Right lobe of liver (tissue), 6 donors: ENCODE data around the gene STXBP6. TPM values are rescaled to one million over a fixed set of nuclear protein-coding genes. Genes with fewer than 3 reads are reported as not detected.

Source experiments
- ATAC-seq, 4 donors: fragments of 200-7000 bp; cut with Tn5 transposase; one replicate each; pipeline ENCODE4 v1.9.1; 2020; ENCODE audit warnings: mild to moderate bottlenecking in 4 of 4, moderate library complexity in 4 of 4
- DNase-seq, 3 donors: peaks; one replicate each; pipeline ENCODE4 v3.0.0-alpha.2; 2020
- H3K27ac ChIP-seq, 3 donors: fragments of 200-600 bp; one replicate each; pipeline ENCODE4 v1.8.0; 2022
- H3K27me3 ChIP-seq, 2 donors: fragments of 200-600 bp; one replicate each; pipeline ENCODE4 v1.8.0; 2022
- H3K36me3 ChIP-seq, 4 donors: fragments of 200-600 bp; sonication (generic) in 1 of 4; one replicate each; pipeline versions ENCODE4 v1.5.1 to v1.8.0; 2017 to 2022; ENCODE audit warnings: control low read depth in 1 of 4
- H3K4me1 ChIP-seq, 4 donors: fragments of 200-600 bp; sonication (generic) in 1 of 4; one replicate each; pipeline versions ENCODE4 v1.5.1 to v1.8.0; 2017 to 2022; ENCODE audit warnings: control low read depth in 1 of 4
- H3K4me3 ChIP-seq, 3 donors: fragments of 200-600 bp; one replicate each; pipeline ENCODE4 v1.8.0; 2022
- H3K9me3 ChIP-seq, 4 donors: fragments of 200-600 bp; sonication (generic) in 1 of 4; one replicate each; pipeline versions ENCODE4 v1.5.1 to v1.8.0; 2017 to 2022; ENCODE audit warnings: control low read depth in 1 of 4
- CTCF ChIP-seq, 4 donors: fragments of 200-600 bp in 3 of 4; fragments of 450-650 bp in 1 of 4; IDR thresholded peaks; one replicate each; pipeline versions ENCODE4 v1.5.1 to v1.8.0; 2016 to 2022; ENCODE audit warnings: antibody characterized with exemption in 4 of 4, mild to moderate bottlenecking in 2 of 4
- POLR2A ChIP-seq: fragments of 450-650 bp; IDR thresholded peaks from one replicate; pipeline ENCODE4 v1.6.1; 2017; ENCODE audit warnings: antibody characterized with exemption, mild to moderate bottlenecking
- WGBS: methylation state at CpG from one replicate; pipeline ENCODE4 v1.1.6; 2018; ENCODE audit warnings: low coverage, low lambda C conversion rate; ENCODE audit not compliant: insufficient coverage; ENCODE audit errors: missing lambda C conversion rate; 5-methylcytosine and 5-hydroxymethylcytosine counted together
- intact Hi-C, 2 donors: fragments of 100-400 bp; cut with DNase I; formaldehyde crosslinking; loops; one replicate each; pipeline versions ENCODE4 v1.11.2 to v1.14.1; 2022
- total RNA-seq, 6 experiments: library from RNA; depleted of rRNA in 2 of 6; stranded (reverse); fragments of >200 nt in 2 of 6; fragmentation: NEBNext Ultra II Directional in 3 of 6; extraction: Animal tissue kit (Norgen Biotek cat#: 25700) in 3 of 6; gene quantifications; one replicate each; pipeline versions ENCODE4 v1.1.0 to v1.2.4, GENCODE V29; 2016 to 2023
- donor health status: DM: no; HTN: yes; CAD: no.
- donor health status: DM: no; HTN: no; CAD: no.
- donor health status: DM: no; HTN: no; CAD: no.
- donor health status: DM: no; HTN: yes; CAD: no.
- donor health status: DM: no; HTN: yes; CAD: no.

The STXBP6 gene
- total RNA-seq, 6 experiments from 2014 or later: 0.55 to 1.7 (median 1.1) TPM

- H3K27me3 ChIP-seq: no peaks in the 10 kb centered on the region
- TF ChIP-seq CTCF (IDR thresholded peaks at IDR 0.05): no peak
- TF ChIP-seq POLR2A: no peak
- H3K36me3 ChIP-seq: no peaks in the 10 kb centered on the region
- WGBS: 94% methylated on average over 3 of the region's 3 CpGs
- no peak for DNase-seq
- no peaks in the 10 kb centered on the region for H3K9me3 ChIP-seq
- H3K27ac ChIP-seq: no peak overlapping the region
- intact Hi-C loops: no loop called here
- H3K4me1 ChIP-seq: no peaks in the 10 kb centered on the region
- no peak for ATAC-seq
- no peak overlapping the region for H3K4me3 ChIP-seq
Measured at GRCh38 chr14:24972844-24973243, 77.1 kb downstream of the STXBP6 start.

- Histone ChIP-seq H3K4me1 (no peaks in the 10 kb centered on the region), H3K4me3 (no peak overlapping the region), H3K27ac (no peak overlapping the region), H3K9me3 (no peaks in the 10 kb centered on the region), H3K27me3 (no peaks in the 10 kb centered on the region), H3K36me3 (no peaks in the 10 kb centered on the region)
- intact Hi-C loops: no loop called here
- TF ChIP-seq POLR2A: no peak
- no peak for TF ChIP-seq CTCF (IDR thresholded peaks at IDR 0.05)
- no peak for ATAC-seq
- DNase-seq: no peak
Measured at GRCh38 chr14:24971255-24971654, 78.7 kb downstream of the STXBP6 start.

DNA sequence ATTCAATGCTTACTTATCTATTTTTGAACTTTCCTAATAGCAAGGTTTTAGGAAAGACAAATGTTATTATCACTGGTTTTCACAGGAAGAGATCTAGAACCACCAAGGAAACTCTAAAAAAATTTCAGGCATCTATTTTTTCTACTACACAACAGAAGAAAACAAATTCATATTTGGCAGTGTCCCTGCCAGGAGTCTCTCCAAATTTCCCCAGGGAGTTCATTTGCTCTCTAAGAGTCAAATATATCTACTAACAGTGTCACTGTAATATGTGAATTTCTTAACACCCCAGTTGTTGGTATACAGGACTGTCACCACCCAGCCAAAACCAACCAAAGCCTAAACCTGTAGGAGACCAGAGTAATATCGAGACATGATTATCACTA is 83.4 kb downstream of the STXBP6 start:
- Histone ChIP-seq H3K27ac (no peak overlapping the region), H3K27me3 (no peaks in the 10 kb centered on the region), H3K4me3 (no peak overlapping the region), H3K4me1 (peaks cover 0 to 4% (median 0%) of the 10 kb centered on the region in 4 donors), H3K36me3 (no peaks in the 10 kb centered on the region), H3K9me3 (no peaks in the 10 kb centered on the region)
- DNase-seq: no peak
- ATAC-seq: no peak
- intact Hi-C loops: no loop called here
- no peak for TF ChIP-seq CTCF (IDR thresholded peaks at IDR 0.05)
- no peak for TF ChIP-seq POLR2A
- WGBS: 86% methylated on average over 1 of the region's 1 CpG

- no peak overlapping the region for H3K4me3 ChIP-seq
- no peak overlapping the region for H3K27ac ChIP-seq
- H3K27me3 ChIP-seq: no peaks in the 10 kb centered on the region
- peak; percentile 11 to 62 (median 43) for ATAC-seq
- H3K4me1 ChIP-seq: peaks cover 0 to 4% (median 0%) of the 10 kb centered on the region in 4 donors
- H3K9me3 ChIP-seq: no peaks in the 10 kb centered on the region
- H3K36me3 ChIP-seq: no peaks in the 10 kb centered on the region
- intact Hi-C loops: no loop called here
- no peak for DNase-seq
- no peak for TF ChIP-seq POLR2A
- TF ChIP-seq CTCF (IDR thresholded peaks at IDR 0.05): no peak
- WGBS: 40% methylated on average over 3 of the region's 3 CpGs
Measured at GRCh38 chr14:24965934-24966578, 83.9 kb downstream of the STXBP6 start.

DNA sequence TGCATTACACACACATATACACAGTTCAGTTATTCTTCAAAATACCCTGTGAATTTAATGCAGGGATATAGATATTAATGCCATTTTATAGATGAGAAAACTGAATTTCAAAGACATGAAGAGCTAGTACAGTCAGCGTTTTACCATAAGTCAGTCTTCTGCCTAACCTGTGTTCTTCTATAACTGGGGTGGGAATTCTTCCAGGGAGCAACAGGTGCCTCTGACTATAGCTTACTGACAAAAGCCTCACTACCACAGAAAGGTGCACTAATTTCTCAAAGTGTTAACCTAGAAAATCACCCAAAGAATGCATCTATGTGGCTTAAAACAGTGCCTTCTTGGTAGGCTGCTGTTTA is 84.4 kb downstream of the STXBP6 start:
- no peak overlapping the region for H3K27ac ChIP-seq

More for the DNA sequence above, 84.4 kb downstream of the STXBP6 start:
- Histone ChIP-seq H3K4me1 (peaks cover 0 to 4% (median 0%) of the 10 kb centered on the region in 4 donors), H3K9me3 (no peaks in the 10 kb centered on the region), H3K36me3 (no peaks in the 10 kb centered on the region), H3K27me3 (no peaks in the 10 kb centered on the region), H3K4me3 (no peak overlapping the region)
- intact Hi-C loops: no loop called here
- no peak for DNase-seq
- WGBS: 83% methylated on average over 1 of the region's 1 CpG
- no peak for ATAC-seq
- no peak for TF ChIP-seq CTCF (IDR thresholded peaks at IDR 0.05)
